Vagina (tissue), 2 donors: Measurements from ENCODE around the gene GDNF. TPM values are rescaled to one million over a fixed set of nuclear protein-coding genes. Genes with fewer than 3 reads are reported as not detected.

Experiments
- DNase-seq, 2 donors: peaks; one replicate each; pipeline ENCODE4 v3.0.0-alpha.2; 2017; ENCODE audit errors: extremely low spot score in 2 of 2
- H3K27ac ChIP-seq: fragments of 200-600 bp; sonication (generic); one replicate; pipeline ENCODE4 v1.5.1; 2019
- H3K27me3 ChIP-seq: fragments of 200-600 bp; sonication (generic); one replicate; pipeline ENCODE4 v1.5.1; 2019
- H3K36me3 ChIP-seq, 2 donors: fragments of 200-600 bp; sonication (generic); one replicate each; pipeline ENCODE4 v1.5.1; 2017 to 2019
- H3K4me1 ChIP-seq: fragments of 200-600 bp; sonication (generic); one replicate; pipeline ENCODE4 v1.5.1; 2019
- H3K4me3 ChIP-seq, 2 donors: fragments of 200-600 bp; sonication (generic); 1 replicate in 1 of 2; 2 replicates in 1 of 2; pipeline ENCODE4 v1.5.1; 2016 to 2019
- H3K9me3 ChIP-seq: fragments of 200-600 bp; sonication (generic); one replicate; pipeline ENCODE4 v1.5.1; 2019
- CTCF ChIP-seq, 3 experiments: fragments of 450-650 bp in 2 of 3; fragments of 200-600 bp in 1 of 3; sonication (generic) in 1 of 3; IDR thresholded peaks; one replicate each; pipeline ENCODE4 v1.5.1; 2017 to 2019; ENCODE audit warnings: antibody characterized with exemption in 3 of 3, mild to moderate bottlenecking in 2 of 3, moderate library complexity in 2 of 3
- POLR2A ChIP-seq, 2 donors: fragments of 450-650 bp; IDR thresholded peaks; one replicate each; pipeline ENCODE4 v1.6.1; 2017; ENCODE audit warnings: antibody characterized with exemption in 2 of 2, mild to moderate bottlenecking in 2 of 2, moderate library complexity in 2 of 2
- POLR2AphosphoS5 ChIP-seq, 2 donors: sonication (generic); formaldehyde crosslinking; IDR thresholded peaks; one replicate each; pipeline ENCODE4 v1.9.0; 2017; ENCODE audit warnings: antibody characterized with exemption in 2 of 2, mild to moderate bottlenecking in 2 of 2, low read depth in 1 of 2; ENCODE audit not compliant: insufficient read depth in 1 of 2
- intact Hi-C: fragments of 100-400 bp; cut with DNase I; formaldehyde crosslinking; loops from one replicate; pipeline ENCODE4 v1.15.1; 2023
- total RNA-seq: library from RNA; depleted of rRNA; stranded (reverse); fragments of >200 nt; gene quantifications from one replicate; pipeline ENCODE4 v1.2.3, GENCODE V29; 2016

GDNF gene
- total RNA-seq, 1 donor from 2014 or later, result 0.98 TPM

DNA sequence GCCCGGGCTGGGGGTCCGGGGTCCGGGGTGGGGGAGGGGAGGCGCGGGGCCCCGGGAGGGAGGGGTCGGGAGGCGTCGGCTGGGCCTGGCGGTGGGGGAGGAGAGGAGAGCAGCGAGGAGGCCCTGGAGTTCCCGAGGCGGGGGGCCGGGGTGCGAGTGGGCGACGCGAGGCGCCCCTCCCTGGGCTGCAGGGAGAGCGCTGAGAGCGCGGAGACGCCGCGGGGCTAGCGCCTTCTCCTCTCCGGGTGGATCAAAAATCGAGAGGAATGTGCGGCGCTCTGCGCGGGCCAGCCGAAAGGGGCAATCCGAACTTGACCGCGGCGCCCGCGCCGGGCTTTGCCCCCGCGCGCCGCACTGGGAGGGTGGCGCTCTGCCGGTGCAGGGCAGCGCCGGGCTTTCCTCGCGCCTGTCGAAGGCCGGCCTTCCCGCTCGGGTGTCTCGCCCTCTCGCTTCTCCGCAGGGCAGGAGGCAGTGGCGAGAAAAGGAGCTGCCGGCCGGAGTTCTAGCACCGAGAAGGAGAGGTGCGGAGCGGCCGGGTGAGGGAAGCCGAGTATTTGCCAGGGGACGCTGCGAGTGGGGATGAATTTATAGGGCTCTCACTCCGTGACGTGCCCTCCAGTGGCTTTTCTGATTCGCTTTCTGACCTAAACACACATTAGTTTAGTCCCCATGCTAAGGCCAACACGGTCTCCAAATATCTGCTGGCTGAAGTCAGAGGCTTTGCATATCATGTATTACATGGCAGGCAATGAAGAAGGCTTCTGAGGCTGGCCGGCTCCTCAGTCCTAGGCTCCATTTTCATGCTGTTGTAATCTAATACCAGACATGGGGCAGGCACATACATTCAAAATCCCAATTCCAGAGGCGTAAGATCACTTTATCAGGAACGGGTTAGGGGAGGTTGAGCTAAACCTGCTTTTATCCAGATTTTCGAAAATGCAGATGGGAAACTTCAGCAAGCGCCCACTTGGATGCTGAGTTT is 503 bp upstream of the GDNF start:
- intact Hi-C loops, result loop anchor here (5.0 kb wide), 1 partner anchor 297 kb away; no protein-coding TSS in a partner anchor
- peak overlapping the region; percentile 59 for H3K27ac ChIP-seq
- peaks cover 15% of the 10 kb centered on the region for H3K27me3 ChIP-seq
- no peak for TF ChIP-seq POLR2AphosphoS5 (IDR thresholded peaks at IDR 0.05; ENCODE audit: insufficient read depth in 1 of 2, low read depth in 1 of 2)
- TF ChIP-seq CTCF (IDR thresholded peaks at IDR 0.05), result peak in 1 of 3 experiments; percentile 14
- H3K4me3 ChIP-seq, result peak overlapping the region; percentile 44 to 54
- DNase-seq, result no peak
- H3K36me3 ChIP-seq, result no peaks in the 10 kb centered on the region
- H3K9me3 ChIP-seq, result no peaks in the 10 kb centered on the region
- peaks cover 51% of the 10 kb centered on the region for H3K4me1 ChIP-seq

- intact Hi-C loops, result loop anchor here (5.0 kb wide), 1 partner anchor 353 kb away; no protein-coding TSS in a partner anchor
- Histone ChIP-seq H3K27ac (peak overlapping the region; percentile 59), H3K36me3 (no peaks in the 10 kb centered on the region), H3K4me3 (peak overlapping the region; percentile 44 to 54), H3K27me3 (peaks cover 19% of the 10 kb centered on the region), H3K9me3 (no peaks in the 10 kb centered on the region), H3K4me1 (peaks cover 51% of the 10 kb centered on the region)
- TF ChIP-seq POLR2AphosphoS5 (IDR thresholded peaks at IDR 0.05; ENCODE audit: insufficient read depth in 1 of 2, low read depth in 1 of 2) (no peak), POLR2A (IDR thresholded peaks at IDR 0.05) (no peak), CTCF (IDR thresholded peaks at IDR 0.05) (no peak)
- DNase-seq, result no peak
Observed at GRCh38 chr5:37838933-37839341, 904 bp downstream of the GDNF start.

GRCh38 chr5:37838152-37838932 is 1.5 kb downstream of the GDNF start:
- no peak overlapping the region for H3K27ac ChIP-seq
- H3K27me3 ChIP-seq, result peaks cover 19% of the 10 kb centered on the region
- TF ChIP-seq POLR2A (IDR thresholded peaks at IDR 0.05), result no peak
- no peak for TF ChIP-seq POLR2AphosphoS5 (IDR thresholded peaks at IDR 0.05; ENCODE audit: insufficient read depth in 1 of 2, low read depth in 1 of 2)
- TF ChIP-seq CTCF (IDR thresholded peaks at IDR 0.05), result no peak

DNA sequence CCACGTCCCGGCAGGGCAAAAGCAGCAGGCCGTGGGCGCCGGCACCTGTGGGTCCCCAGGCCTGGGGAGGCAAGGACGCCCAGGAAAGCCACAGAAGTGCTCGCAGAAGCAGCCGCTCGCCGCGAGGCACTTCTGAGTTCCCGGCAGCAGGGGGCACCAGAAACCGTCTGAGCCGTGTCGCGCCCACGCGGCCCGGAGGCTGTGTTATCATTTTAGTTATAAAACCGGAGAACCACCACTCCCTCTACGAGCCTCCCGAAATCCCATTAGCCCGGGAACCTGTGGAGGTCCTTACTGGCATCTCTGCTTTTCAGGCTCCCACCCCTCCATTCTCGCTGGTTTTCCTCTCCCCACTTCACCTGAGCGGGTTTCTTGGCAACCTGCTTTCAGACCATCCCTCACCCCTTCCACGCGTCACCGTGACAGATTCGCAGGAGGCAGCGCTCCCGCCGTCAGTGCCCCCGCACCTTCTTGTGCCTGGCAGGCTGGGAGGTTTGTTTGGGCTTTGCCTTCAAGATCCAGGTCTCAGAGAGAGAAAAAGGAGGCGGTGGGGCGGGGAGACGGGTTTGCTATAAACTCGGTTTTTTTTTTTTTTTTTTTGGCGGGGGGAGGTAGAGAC is 2.3 kb downstream of the GDNF start:
- TF ChIP-seq POLR2AphosphoS5 (IDR thresholded peaks at IDR 0.05; ENCODE audit: insufficient read depth in 1 of 2, low read depth in 1 of 2) (no peak), CTCF (IDR thresholded peaks at IDR 0.05) (peak in 2 of 3 experiments; percentile 68 to 75)
- Histone ChIP-seq H3K27me3 (peaks cover 19% of the 10 kb centered on the region), H3K9me3 (no peaks in the 10 kb centered on the region), H3K4me1 (peaks cover 51% of the 10 kb centered on the region), H3K4me3 (peak overlapping the region; percentile 44 to 54), H3K36me3 (no peaks in the 10 kb centered on the region), H3K27ac (peak overlapping the region; percentile 36)
- DNase-seq, result no peak
- intact Hi-C loops, result loop anchor here (5.0 kb wide), 1 partner anchor 355 kb away; no protein-coding TSS in a partner anchor

More at GRCh38 chr5:37838152-37838932, 1.5 kb downstream of the GDNF start:
- DNase-seq, result no peak
- Histone ChIP-seq H3K36me3 (no peaks in the 10 kb centered on the region), H3K9me3 (no peaks in the 10 kb centered on the region), H3K4me1 (peaks cover 51% of the 10 kb centered on the region), H3K4me3 (peak overlapping the region; percentile 44 to 54)
- intact Hi-C loops, result loop anchor here (5.0 kb wide), 1 partner anchor 354 kb away; no protein-coding TSS in a partner anchor
